Upper lobe of right lung (tissue), 1 donor: ENCODE measurements around the gene WDR35. TPM values are rescaled to one million over a fixed set of nuclear protein-coding genes. Genes with fewer than 3 reads are reported as not detected.
"Not testable (repeated sequence)": the region's sequence is repeated elsewhere in the genome, so short reads cannot be mapped to it uniquely, and the experiment has no call there.

Source experiments
- ATAC-seq: fragments of 200-7000 bp; cut with Tn5 transposase; one replicate; pipeline ENCODE4 v1.9.1; 2020; ENCODE audit warnings: mild to moderate bottlenecking, moderate library complexity
- DNase-seq: peaks from one replicate; pipeline ENCODE4 v3.0.0-alpha.2; 2020
- H3K27ac ChIP-seq: fragments of 200-600 bp; one replicate; pipeline ENCODE4 v1.8.0; 2022
- H3K27me3 ChIP-seq: fragments of 200-600 bp; one replicate; pipeline ENCODE4 v1.8.0; 2022; ENCODE audit warnings: mild to moderate bottlenecking
- H3K36me3 ChIP-seq: fragments of 200-600 bp; one replicate; pipeline ENCODE4 v1.8.0; 2022
- H3K4me1 ChIP-seq: fragments of 200-600 bp; one replicate; pipeline ENCODE4 v1.8.0; 2022
- H3K4me3 ChIP-seq: fragments of 200-600 bp; one replicate; pipeline ENCODE4 v1.8.0; 2022; ENCODE audit warnings: mild to moderate bottlenecking
- H3K9me3 ChIP-seq: fragments of 200-600 bp; one replicate; pipeline ENCODE4 v1.8.0; 2022
- intact Hi-C: fragments of 100-400 bp; cut with DNase I; formaldehyde crosslinking; loops from one replicate; pipeline ENCODE4 v1.11.0; 2022
- total RNA-seq: library from RNA; stranded (reverse); fragmentation: NEBNext Ultra II Directional; extraction: Animal tissue kit (Norgen Biotek cat#: 25700); gene quantifications from one replicate; pipeline ENCODE4 v1.2.1, GENCODE V29; 2021
- TF ChIP-seq, protein P1 (sequence below): fragments of 200-600 bp; IDR thresholded peaks from one replicate; pipeline ENCODE4 v1.8.0; 2022; ENCODE audit warnings: antibody characterized with exemption
- donor health status: DM: no; HTN: yes; CAD: no; lungs with severe emphysema.

The WDR35 gene
- total RNA-seq, 1 donor from 2014 or later = 7.3 TPM

GRCh38 chr2:19894134-19894792, 95.6 kb downstream of the WDR35 start:
- TF ChIP-seq, protein P1, sequence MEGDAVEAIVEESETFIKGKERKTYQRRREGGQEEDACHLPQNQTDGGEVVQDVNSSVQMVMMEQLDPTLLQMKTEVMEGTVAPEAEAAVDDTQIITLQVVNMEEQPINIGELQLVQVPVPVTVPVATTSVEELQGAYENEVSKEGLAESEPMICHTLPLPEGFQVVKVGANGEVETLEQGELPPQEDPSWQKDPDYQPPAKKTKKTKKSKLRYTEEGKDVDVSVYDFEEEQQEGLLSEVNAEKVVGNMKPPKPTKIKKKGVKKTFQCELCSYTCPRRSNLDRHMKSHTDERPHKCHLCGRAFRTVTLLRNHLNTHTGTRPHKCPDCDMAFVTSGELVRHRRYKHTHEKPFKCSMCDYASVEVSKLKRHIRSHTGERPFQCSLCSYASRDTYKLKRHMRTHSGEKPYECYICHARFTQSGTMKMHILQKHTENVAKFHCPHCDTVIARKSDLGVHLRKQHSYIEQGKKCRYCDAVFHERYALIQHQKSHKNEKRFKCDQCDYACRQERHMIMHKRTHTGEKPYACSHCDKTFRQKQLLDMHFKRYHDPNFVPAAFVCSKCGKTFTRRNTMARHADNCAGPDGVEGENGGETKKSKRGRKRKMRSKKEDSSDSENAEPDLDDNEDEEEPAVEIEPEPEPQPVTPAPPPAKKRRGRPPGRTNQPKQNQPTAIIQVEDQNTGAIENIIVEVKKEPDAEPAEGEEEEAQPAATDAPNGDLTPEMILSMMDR = no peak

GRCh38 chr2:19893520-19894133, 96.3 kb downstream of the WDR35 start:
- intact Hi-C loops = no loop called here
- Histone ChIP-seq H3K9me3 (no peaks in the 10 kb centered on the region), H3K27ac (no peak overlapping the region), H3K27me3 (no peaks in the 10 kb centered on the region), H3K4me3 (no peak overlapping the region), H3K4me1 (peaks cover 13% of the 10 kb centered on the region), H3K36me3 (no peaks in the 10 kb centered on the region)
- no peak for DNase-seq
- TF ChIP-seq, protein P1 = no peak
- ATAC-seq = no peak

More at GRCh38 chr2:19894134-19894792, 95.6 kb downstream of the WDR35 start:
- Histone ChIP-seq H3K9me3 (no peaks in the 10 kb centered on the region), H3K4me3 (no peak overlapping the region), H3K36me3 (no peaks in the 10 kb centered on the region), H3K27ac (no peak overlapping the region), H3K4me1 (peaks cover 19% of the 10 kb centered on the region), H3K27me3 (no peaks in the 10 kb centered on the region)
- intact Hi-C loops = no loop called here
- no peak for DNase-seq
- ATAC-seq = no peak

- H3K36me3 ChIP-seq, H3K27ac ChIP-seq, intact Hi-C loops, H3K27me3 ChIP-seq, H3K9me3 ChIP-seq, DNase-seq, H3K4me1 ChIP-seq, H3K4me3 ChIP-seq: not testable (repeated sequence)
- peak; percentile 84 for ATAC-seq
These were observed 97.9 kb downstream of the WDR35 start for GRCh38 chr2:19891971-19892370.

DNA sequence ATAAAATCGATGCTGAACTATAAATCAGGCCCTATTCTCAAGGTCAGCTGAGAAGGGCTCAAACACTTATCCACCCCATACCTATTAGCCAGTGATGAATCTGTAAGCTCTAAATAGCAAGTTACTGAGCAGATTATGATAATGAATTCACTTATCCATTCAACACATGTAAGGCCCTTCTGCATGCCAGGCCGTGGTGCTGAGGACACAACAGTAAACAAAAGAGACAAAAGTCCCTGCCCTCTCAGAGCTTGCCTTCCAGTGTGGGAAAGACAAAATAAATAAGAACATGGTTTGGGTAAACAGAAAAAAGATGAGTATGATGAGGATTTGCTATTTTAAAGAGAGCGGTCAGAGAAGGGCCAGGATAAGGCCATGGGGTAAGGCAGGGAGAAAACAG, 99.8 kb downstream of the WDR35 start:
- Histone ChIP-seq H3K27me3 (no peaks in the 10 kb centered on the region), H3K27ac (no peak overlapping the region), H3K4me3 (no peak overlapping the region), H3K36me3 (no peaks in the 10 kb centered on the region), H3K9me3 (no peaks in the 10 kb centered on the region), H3K4me1 (peaks cover 3% of the 10 kb centered on the region)
- intact Hi-C loops = no loop called here
- TF ChIP-seq, protein P1 = no peak
- ATAC-seq (no peak), DNase-seq (no peak)

DNA sequence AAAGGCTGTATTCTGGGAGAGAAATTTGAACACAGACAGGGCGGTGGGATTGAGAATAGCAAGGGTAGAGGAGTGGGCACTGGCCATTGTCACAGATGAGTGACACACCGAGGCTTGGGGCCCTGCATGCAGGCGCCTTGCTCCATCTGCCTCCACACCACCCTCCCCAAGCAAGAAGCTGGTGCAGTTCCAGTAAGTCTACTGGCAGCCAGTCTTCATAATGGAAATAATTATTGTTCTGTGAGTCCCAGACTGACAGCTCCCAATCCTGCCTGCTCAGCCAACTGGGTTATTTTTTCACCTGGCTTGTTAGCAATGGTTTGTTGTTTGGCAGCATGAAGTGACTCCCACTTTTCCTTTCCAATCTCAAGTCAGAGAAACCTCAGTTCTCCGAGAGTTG, 101.1 kb downstream of the WDR35 start:
- Histone ChIP-seq H3K27ac (no peak overlapping the region), H3K27me3 (no peaks in the 10 kb centered on the region), H3K36me3 (no peaks in the 10 kb centered on the region), H3K9me3 (no peaks in the 10 kb centered on the region), H3K4me1 (no peaks in the 10 kb centered on the region), H3K4me3 (no peak overlapping the region)
- intact Hi-C loops = no loop called here
- TF ChIP-seq, protein P1 = no peak
- no peak for DNase-seq
- no peak for ATAC-seq

GRCh38 chr2:19887510-19887909, 102.4 kb downstream of the WDR35 start:
- TF ChIP-seq, protein P1 = no peak
- no peak overlapping the region for H3K27ac ChIP-seq
- no peaks in the 10 kb centered on the region for H3K9me3 ChIP-seq
- ATAC-seq = no peak
- H3K4me3 ChIP-seq = no peak overlapping the region
- H3K4me1 ChIP-seq = no peaks in the 10 kb centered on the region
- H3K36me3 ChIP-seq = no peaks in the 10 kb centered on the region
- DNase-seq = no peak
- no peaks in the 10 kb centered on the region for H3K27me3 ChIP-seq
- intact Hi-C loops = no loop called here
